HCT116 (cell line): ENCODE results near the gene PRSS1. TPM values are rescaled to one million over a fixed set of nuclear protein-coding genes. Genes with fewer than 3 reads are reported as not detected.

Experiments
- ATAC-seq: fragments of 200-7000 bp; cut with Tn5 transposase; 2 replicates; pipeline ENCODE4 v1.9.1; 2020; ENCODE audit warnings: mild to moderate bottlenecking, moderate library complexity
- BruUV-seq: library from RNA; stranded (reverse); fragments of 400-500 nt; replicated peaks from 2 replicates; lab custom pipeline; 2021; lab: Mats Ljungman, UMichigan
- CTCF ChIA-PET: fragments of 300-600 bp; sonication (Branson Sonifier 250); formaldehyde crosslinking; loops from one replicate; lab custom pipeline; 2021; ENCODE audit warnings: antibody characterized with exemption; lab: Charles Lee
- POLR2A ChIA-PET: fragments of 300-600, 350-600 bp; sonication (Branson Sonifier 250); formaldehyde crosslinking; loops from one replicate; lab custom pipeline; 2021; ENCODE audit warnings: antibody characterized with exemption; lab: Charles Lee
- RAD21 ChIA-PET, 2 experiments: fragments of 300-600 bp; sonication (Branson Sonifier 250); formaldehyde crosslinking; loops; one replicate each; lab custom pipeline; 2023; ENCODE audit warnings: low total read pairs in 2 of 2; ENCODE audit not compliant: uncharacterized antibody in 2 of 2, unreplicated experiment in 2 of 2, low non-redundant PET in 1 of 2; lab: Charles Lee
- DNase-seq: peaks from one replicate; pipeline ENCODE4 v3.0.0-alpha.2; 2010; ENCODE audit warnings: low read depth, low spot score
- H2AFZ ChIP-seq: fragments of 200-600 bp; shearing (Covaris generic), sonication (generic); 2 replicates; pipeline ENCODE4 v1.6.1; 2017; ENCODE audit warnings: low read depth, mixed run types, mixed read lengths, antibody characterized with exemption, low read length; ENCODE audit not compliant: poor library complexity, severe bottlenecking
- H3K27ac ChIP-seq: 2 replicates; pipeline ENCODE4 v1.5.1; 2012; ENCODE audit warnings: low read depth, low read length
- H3K27me3 ChIP-seq: fragments of 200-600 bp; sonication (generic); 2 replicates; pipeline ENCODE4 v1.6.1; 2016; ENCODE audit warnings: mixed run types, low read length, mixed read lengths; ENCODE audit not compliant: insufficient read depth
- H3K36me3 ChIP-seq, 2 experiments: fragments of 200-500 bp in 1 of 2; fragments of 200-600 bp in 1 of 2; sonication (Bioruptor generic) in 1 of 2; sonication (generic) in 1 of 2; 2 replicates each; pipeline versions ENCODE4 v1.5.1 to v1.6.1; 2014 to 2016; ENCODE audit warnings: low read length in 2 of 2, inconsistent platforms in 1 of 2, mixed read lengths in 1 of 2, mixed run types in 1 of 2; ENCODE audit not compliant: insufficient read depth in 2 of 2, control insufficient read depth in 1 of 2
- H3K4me1 ChIP-seq, 2 experiments: fragments of 200-600 bp in 1 of 2; sonication (generic) in 1 of 2; 2 replicates each; pipeline versions ENCODE4 v1.5.1 to v1.6.1; 2012 to 2017; ENCODE audit warnings: low read length in 2 of 2, inconsistent platforms in 1 of 2, mild to moderate bottlenecking in 1 of 2, mixed read lengths in 1 of 2, mixed run types in 1 of 2, moderate library complexity in 1 of 2; ENCODE audit not compliant: insufficient read depth in 2 of 2, control insufficient read depth in 1 of 2
- H3K4me2 ChIP-seq: fragments of 200-600 bp; sonication (generic); 2 replicates; pipeline ENCODE4 v1.6.1; 2017; ENCODE audit warnings: mixed run types, low read length, mixed read lengths
- H3K4me3 ChIP-seq, 2 experiments: fragments of 200-600 bp in 1 of 2; sonication (generic) in 1 of 2; replicated peaks in 1 of 2; 2 replicates each; pipeline ENCODE4 v1.5.1; 2011 to 2016; ENCODE audit warnings: low read length in 2 of 2, control low read depth in 1 of 2, low read depth in 1 of 2, mild to moderate bottlenecking in 1 of 2, mixed read lengths in 1 of 2, mixed run types in 1 of 2
- H3K79me2 ChIP-seq: fragments of 200-600 bp; sonication (generic); 2 replicates; pipeline ENCODE4 v1.6.1; 2017; ENCODE audit warnings: mild to moderate bottlenecking, mixed run types, low read length, moderate library complexity, mixed read lengths; ENCODE audit not compliant: insufficient read depth
- H3K9ac ChIP-seq: fragments of 200-600 bp; sonication (generic); 2 replicates; pipeline ENCODE4 v1.6.1; 2016; ENCODE audit warnings: low read length, mixed read lengths
- H3K9me2 ChIP-seq: fragments of 200-600 bp; sonication (generic), shearing (Covaris generic); 2 replicates; pipeline ENCODE4 v1.6.1; 2017; ENCODE audit warnings: mixed run types, mild to moderate bottlenecking, moderate library complexity; ENCODE audit not compliant: insufficient read depth
- H3K9me3 ChIP-seq, 2 experiments: fragments of 200-500 bp in 1 of 2; fragments of 200-600 bp in 1 of 2; sonication (Bioruptor generic) in 1 of 2; sonication (generic) in 1 of 2; 2 replicates each; pipeline ENCODE4 v1.6.1; 2014 to 2017; ENCODE audit warnings: low read length in 2 of 2, mixed read lengths in 2 of 2, inconsistent platforms in 1 of 2, low read depth in 1 of 2, mild to moderate bottlenecking in 1 of 2, mixed run types in 1 of 2, moderate library complexity in 1 of 2; ENCODE audit not compliant: control insufficient read depth in 1 of 2, insufficient read depth in 1 of 2
- H4K20me1 ChIP-seq: fragments of 200-600 bp; sonication (generic), shearing (Covaris generic); 2 replicates; pipeline ENCODE4 v1.6.1; 2017; ENCODE audit warnings: mixed run types, mild to moderate bottlenecking, moderate library complexity; ENCODE audit not compliant: insufficient read depth
- CBX3 ChIP-seq: IDR thresholded peaks from 2 replicates; pipeline ENCODE4 v1.6.1; 2012; ENCODE audit warnings: low read depth
- CEBPB ChIP-seq: IDR thresholded peaks from 2 replicates; pipeline ENCODE4 v1.6.1; 2012; ENCODE audit warnings: low read depth
- EGR1 ChIP-seq: IDR thresholded peaks from 2 replicates; pipeline ENCODE4 v1.6.1; 2012; ENCODE audit warnings: low read depth
- ELF1 ChIP-seq: IDR thresholded peaks from 2 replicates; pipeline ENCODE4 v1.6.1; 2012; ENCODE audit warnings: low read depth, borderline replicate concordance
- EZH2 ChIP-seq: fragments of 200-600 bp; sonication (generic); IDR thresholded peaks from 2 replicates; pipeline ENCODE4 v1.6.1; 2017; ENCODE audit warnings: antibody characterized with exemption, mixed run types
- EZH2phosphoT487 ChIP-seq: fragments of 200-600 bp; IDR thresholded peaks from 2 replicates; pipeline ENCODE4 v1.6.1; 2018; ENCODE audit warnings: antibody characterized with exemption, borderline replicate concordance
- FOSL1 ChIP-seq: IDR thresholded peaks from 2 replicates; pipeline ENCODE4 v1.6.1; 2012; ENCODE audit warnings: low read depth
- JUND ChIP-seq: IDR thresholded peaks from 2 replicates; pipeline ENCODE4 v1.6.1; 2012
- POLR2AphosphoS5 ChIP-seq: IDR thresholded peaks from 2 replicates; pipeline ENCODE4 v1.6.1; 2011; ENCODE audit warnings: mild to moderate bottlenecking, low read depth, low read length, moderate library complexity
- RAD21 ChIP-seq: IDR thresholded peaks from 2 replicates; pipeline ENCODE4 v1.6.1; 2012; ENCODE audit warnings: low read depth, mild to moderate bottlenecking
- SP1 ChIP-seq: IDR thresholded peaks from 2 replicates; pipeline ENCODE4 v1.6.1; 2012; ENCODE audit warnings: low read depth
- SRF ChIP-seq: IDR thresholded peaks from 2 replicates; pipeline ENCODE4 v1.6.1; 2012; ENCODE audit warnings: low read depth
- TCF7L2 ChIP-seq: IDR thresholded peaks from 2 replicates; pipeline ENCODE4 v1.7.0; 2011; ENCODE audit warnings: borderline replicate concordance, inconsistent platforms; ENCODE audit not compliant: insufficient read depth, insufficient read length; ENCODE audit errors: extremely low read depth
- YY1 ChIP-seq: IDR thresholded peaks from 2 replicates; pipeline ENCODE4 v1.6.1; 2011; ENCODE audit warnings: low read length, low read depth, moderate library complexity, mild to moderate bottlenecking; ENCODE audit not compliant: insufficient replicate concordance; ENCODE audit errors: extremely low read depth
- ZFX ChIP-seq: fragments of 450-650 bp; IDR thresholded peaks from 2 replicates; pipeline ENCODE4 v1.6.1; 2017
- intact Hi-C: fragments of 100-400 bp; cut with micrococcal nuclease; formaldehyde crosslinking; loops from 2 replicates; pipeline ENCODE4 v1.10.0; 2022
- total RNA-seq: library from RNA; stranded (reverse); gene quantifications from one replicate; pipeline ENCODE4 v1.2.1, GENCODE V29; 2021; ENCODE audit not compliant: unreplicated experiment
- TF ChIP-seq, protein P1 (sequence below): IDR thresholded peaks from 2 replicates; pipeline ENCODE4 v1.6.1; 2011; ENCODE audit warnings: mild to moderate bottlenecking, low read length, moderate library complexity; ENCODE audit not compliant: insufficient replicate concordance; ENCODE audit errors: extremely low read depth
- TF ChIP-seq, protein P2 (sequence below): IDR thresholded peaks from 2 replicates; pipeline ENCODE4 v1.6.1; 2012
- TF ChIP-seq, protein P3 (sequence below): IDR thresholded peaks from 2 replicates; pipeline ENCODE4 v1.6.1; 2012
- TF ChIP-seq, protein P4 (sequence below), 3 experiments: fragments of 200-600 bp in 1 of 3; sonication (generic) in 1 of 3; IDR thresholded peaks in 2 of 3; conservative IDR thresholded peaks in 1 of 3; 2 replicates each; pipeline ENCODE4 v1.5.1; 2012 to 2017; ENCODE audit warnings: low read depth in 2 of 3, low read length in 2 of 3, antibody characterized with exemption in 1 of 3, borderline replicate concordance in 1 of 3, control low read depth in 1 of 3, mild to moderate bottlenecking in 1 of 3, mixed read lengths in 1 of 3, mixed run types in 1 of 3, moderate library complexity in 1 of 3; ENCODE audit not compliant: insufficient read depth in 1 of 3
- TF ChIP-seq, protein P5 (sequence below): IDR thresholded peaks from 2 replicates; pipeline ENCODE4 v1.6.1; 2012; ENCODE audit warnings: low read depth

The PRSS1 gene
- total RNA-seq, 1 experiment from 2014 or later: 14.6 TPM

DNA sequence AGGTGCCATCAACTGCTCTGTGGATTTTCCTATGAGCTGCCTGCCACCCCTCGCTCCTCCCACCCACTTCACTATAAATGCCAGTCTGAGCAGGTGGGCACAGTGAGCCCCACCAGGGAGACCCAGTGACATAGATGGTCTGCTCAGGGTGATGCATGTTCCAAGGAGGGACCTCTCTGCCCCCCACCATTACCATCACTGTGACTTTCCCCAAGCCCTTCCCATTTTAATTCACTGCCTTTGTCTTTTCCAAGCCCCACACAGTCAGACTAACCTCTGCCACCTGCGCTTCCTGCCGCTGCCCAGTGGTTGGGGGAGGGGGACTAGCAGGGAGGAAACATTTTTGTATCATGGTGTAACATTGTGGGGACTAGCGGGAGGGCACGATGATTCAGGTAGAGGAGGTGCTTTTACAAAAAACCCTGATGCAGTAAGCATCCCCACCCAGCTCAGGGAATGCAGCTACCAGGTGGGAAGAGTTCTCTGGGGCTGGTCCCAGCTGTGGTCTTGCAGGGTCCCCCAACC is 46.1 kb downstream of the PRSS1 start:
- DNase-seq (no peak), ATAC-seq (no peak)
- no peak overlapping the region for H3K9ac ChIP-seq
- H3K27me3 ChIP-seq: no peaks in the 10 kb centered on the region
- no peaks in the 10 kb centered on the region for H3K9me3 ChIP-seq
- no peaks in the 10 kb centered on the region for H3K79me2 ChIP-seq
- H2AFZ ChIP-seq: no peak overlapping the region
- BruUV-seq: no TSS peak
- POLR2A ChIA-PET: no interaction called here
- no peaks in the 10 kb centered on the region for H4K20me1 ChIP-seq
- no peaks in the 10 kb centered on the region for H3K36me3 ChIP-seq
- RAD21 ChIA-PET: no interaction called here
- no peak overlapping the region for H3K27ac ChIP-seq
- CTCF ChIA-PET: no interaction called here
- H3K9me2 ChIP-seq: no peaks in the 10 kb centered on the region
- intact Hi-C loops: no loop called here
- H3K4me1 ChIP-seq: no peaks in the 10 kb centered on the region
- no peak overlapping the region for H3K4me3 ChIP-seq
- TF ChIP-seq EZH2 (no peak), EZH2phosphoT487 (no peak), RAD21 (no peak), SRF (no peak), CBX3 (no peak), ELF1 (no peak), JUND (no peak), ZFX (no peak), POLR2AphosphoS5 (no peak), CEBPB (no peak), TCF7L2 (no peak), EGR1 (no peak), SP1 (no peak), YY1 (no peak), FOSL1 (no peak)
- TF ChIP-seq, protein P1, sequence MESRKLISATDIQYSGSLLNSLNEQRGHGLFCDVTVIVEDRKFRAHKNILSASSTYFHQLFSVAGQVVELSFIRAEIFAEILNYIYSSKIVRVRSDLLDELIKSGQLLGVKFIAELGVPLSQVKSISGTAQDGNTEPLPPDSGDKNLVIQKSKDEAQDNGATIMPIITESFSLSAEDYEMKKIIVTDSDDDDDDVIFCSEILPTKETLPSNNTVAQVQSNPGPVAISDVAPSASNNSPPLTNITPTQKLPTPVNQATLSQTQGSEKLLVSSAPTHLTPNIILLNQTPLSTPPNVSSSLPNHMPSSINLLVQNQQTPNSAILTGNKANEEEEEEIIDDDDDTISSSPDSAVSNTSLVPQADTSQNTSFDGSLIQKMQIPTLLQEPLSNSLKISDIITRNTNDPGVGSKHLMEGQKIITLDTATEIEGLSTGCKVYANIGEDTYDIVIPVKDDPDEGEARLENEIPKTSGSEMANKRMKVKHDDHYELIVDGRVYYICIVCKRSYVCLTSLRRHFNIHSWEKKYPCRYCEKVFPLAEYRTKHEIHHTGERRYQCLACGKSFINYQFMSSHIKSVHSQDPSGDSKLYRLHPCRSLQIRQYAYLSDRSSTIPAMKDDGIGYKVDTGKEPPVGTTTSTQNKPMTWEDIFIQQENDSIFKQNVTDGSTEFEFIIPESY: no peak
- TF ChIP-seq, protein P2, sequence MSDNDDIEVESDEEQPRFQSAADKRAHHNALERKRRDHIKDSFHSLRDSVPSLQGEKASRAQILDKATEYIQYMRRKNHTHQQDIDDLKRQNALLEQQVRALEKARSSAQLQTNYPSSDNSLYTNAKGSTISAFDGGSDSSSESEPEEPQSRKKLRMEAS: no peak
- TF ChIP-seq, protein P3, sequence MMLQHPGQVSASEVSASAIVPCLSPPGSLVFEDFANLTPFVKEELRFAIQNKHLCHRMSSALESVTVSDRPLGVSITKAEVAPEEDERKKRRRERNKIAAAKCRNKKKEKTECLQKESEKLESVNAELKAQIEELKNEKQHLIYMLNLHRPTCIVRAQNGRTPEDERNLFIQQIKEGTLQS: no peak
- TF ChIP-seq, protein P4, sequence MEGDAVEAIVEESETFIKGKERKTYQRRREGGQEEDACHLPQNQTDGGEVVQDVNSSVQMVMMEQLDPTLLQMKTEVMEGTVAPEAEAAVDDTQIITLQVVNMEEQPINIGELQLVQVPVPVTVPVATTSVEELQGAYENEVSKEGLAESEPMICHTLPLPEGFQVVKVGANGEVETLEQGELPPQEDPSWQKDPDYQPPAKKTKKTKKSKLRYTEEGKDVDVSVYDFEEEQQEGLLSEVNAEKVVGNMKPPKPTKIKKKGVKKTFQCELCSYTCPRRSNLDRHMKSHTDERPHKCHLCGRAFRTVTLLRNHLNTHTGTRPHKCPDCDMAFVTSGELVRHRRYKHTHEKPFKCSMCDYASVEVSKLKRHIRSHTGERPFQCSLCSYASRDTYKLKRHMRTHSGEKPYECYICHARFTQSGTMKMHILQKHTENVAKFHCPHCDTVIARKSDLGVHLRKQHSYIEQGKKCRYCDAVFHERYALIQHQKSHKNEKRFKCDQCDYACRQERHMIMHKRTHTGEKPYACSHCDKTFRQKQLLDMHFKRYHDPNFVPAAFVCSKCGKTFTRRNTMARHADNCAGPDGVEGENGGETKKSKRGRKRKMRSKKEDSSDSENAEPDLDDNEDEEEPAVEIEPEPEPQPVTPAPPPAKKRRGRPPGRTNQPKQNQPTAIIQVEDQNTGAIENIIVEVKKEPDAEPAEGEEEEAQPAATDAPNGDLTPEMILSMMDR (IDR thresholded peaks at IDR 0.05 in 2 of 3, conservative IDR thresholded peaks at IDR 0.05 in 1 of 3; ENCODE audit: borderline replicate concordance in 1 of 3, insufficient read depth in 1 of 3, low read depth in 2 of 3, low read length in 2 of 3): no peak
- TF ChIP-seq, protein P5, sequence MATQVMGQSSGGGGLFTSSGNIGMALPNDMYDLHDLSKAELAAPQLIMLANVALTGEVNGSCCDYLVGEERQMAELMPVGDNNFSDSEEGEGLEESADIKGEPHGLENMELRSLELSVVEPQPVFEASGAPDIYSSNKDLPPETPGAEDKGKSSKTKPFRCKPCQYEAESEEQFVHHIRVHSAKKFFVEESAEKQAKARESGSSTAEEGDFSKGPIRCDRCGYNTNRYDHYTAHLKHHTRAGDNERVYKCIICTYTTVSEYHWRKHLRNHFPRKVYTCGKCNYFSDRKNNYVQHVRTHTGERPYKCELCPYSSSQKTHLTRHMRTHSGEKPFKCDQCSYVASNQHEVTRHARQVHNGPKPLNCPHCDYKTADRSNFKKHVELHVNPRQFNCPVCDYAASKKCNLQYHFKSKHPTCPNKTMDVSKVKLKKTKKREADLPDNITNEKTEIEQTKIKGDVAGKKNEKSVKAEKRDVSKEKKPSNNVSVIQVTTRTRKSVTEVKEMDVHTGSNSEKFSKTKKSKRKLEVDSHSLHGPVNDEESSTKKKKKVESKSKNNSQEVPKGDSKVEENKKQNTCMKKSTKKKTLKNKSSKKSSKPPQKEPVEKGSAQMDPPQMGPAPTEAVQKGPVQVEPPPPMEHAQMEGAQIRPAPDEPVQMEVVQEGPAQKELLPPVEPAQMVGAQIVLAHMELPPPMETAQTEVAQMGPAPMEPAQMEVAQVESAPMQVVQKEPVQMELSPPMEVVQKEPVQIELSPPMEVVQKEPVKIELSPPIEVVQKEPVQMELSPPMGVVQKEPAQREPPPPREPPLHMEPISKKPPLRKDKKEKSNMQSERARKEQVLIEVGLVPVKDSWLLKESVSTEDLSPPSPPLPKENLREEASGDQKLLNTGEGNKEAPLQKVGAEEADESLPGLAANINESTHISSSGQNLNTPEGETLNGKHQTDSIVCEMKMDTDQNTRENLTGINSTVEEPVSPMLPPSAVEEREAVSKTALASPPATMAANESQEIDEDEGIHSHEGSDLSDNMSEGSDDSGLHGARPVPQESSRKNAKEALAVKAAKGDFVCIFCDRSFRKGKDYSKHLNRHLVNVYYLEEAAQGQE: no peak
- H3K4me2 ChIP-seq: no peak overlapping the region
